Stimulated activated CD8-positive, alpha-beta memory T cell treated with anti-CD3 and anti-CD28 coated beads, Interleukin-12 subunit alpha, Interleukin-12 subunit beta, amount 100 ng/mL, for 1 hour (primary cell): Measurements from ENCODE around the gene ANAPC1.
"Not testable (repeated sequence)": the region's sequence is repeated elsewhere in the genome, so short reads cannot be mapped to it uniquely, and the experiment has no call there.

Experiments
- DNase-seq: peaks from one replicate; pipeline ENCODE4 v3.0.0-alpha.2; 2020; ENCODE audit warnings: low read depth

Gene ANAPC1, protein sequence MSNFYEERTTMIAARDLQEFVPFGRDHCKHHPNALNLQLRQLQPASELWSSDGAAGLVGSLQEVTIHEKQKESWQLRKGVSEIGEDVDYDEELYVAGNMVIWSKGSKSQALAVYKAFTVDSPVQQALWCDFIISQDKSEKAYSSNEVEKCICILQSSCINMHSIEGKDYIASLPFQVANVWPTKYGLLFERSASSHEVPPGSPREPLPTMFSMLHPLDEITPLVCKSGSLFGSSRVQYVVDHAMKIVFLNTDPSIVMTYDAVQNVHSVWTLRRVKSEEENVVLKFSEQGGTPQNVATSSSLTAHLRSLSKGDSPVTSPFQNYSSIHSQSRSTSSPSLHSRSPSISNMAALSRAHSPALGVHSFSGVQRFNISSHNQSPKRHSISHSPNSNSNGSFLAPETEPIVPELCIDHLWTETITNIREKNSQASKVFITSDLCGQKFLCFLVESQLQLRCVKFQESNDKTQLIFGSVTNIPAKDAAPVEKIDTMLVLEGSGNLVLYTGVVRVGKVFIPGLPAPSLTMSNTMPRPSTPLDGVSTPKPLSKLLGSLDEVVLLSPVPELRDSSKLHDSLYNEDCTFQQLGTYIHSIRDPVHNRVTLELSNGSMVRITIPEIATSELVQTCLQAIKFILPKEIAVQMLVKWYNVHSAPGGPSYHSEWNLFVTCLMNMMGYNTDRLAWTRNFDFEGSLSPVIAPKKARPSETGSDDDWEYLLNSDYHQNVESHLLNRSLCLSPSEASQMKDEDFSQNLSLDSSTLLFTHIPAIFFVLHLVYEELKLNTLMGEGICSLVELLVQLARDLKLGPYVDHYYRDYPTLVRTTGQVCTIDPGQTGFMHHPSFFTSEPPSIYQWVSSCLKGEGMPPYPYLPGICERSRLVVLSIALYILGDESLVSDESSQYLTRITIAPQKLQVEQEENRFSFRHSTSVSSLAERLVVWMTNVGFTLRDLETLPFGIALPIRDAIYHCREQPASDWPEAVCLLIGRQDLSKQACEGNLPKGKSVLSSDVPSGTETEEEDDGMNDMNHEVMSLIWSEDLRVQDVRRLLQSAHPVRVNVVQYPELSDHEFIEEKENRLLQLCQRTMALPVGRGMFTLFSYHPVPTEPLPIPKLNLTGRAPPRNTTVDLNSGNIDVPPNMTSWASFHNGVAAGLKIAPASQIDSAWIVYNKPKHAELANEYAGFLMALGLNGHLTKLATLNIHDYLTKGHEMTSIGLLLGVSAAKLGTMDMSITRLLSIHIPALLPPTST (N-terminal part only)

DNA sequence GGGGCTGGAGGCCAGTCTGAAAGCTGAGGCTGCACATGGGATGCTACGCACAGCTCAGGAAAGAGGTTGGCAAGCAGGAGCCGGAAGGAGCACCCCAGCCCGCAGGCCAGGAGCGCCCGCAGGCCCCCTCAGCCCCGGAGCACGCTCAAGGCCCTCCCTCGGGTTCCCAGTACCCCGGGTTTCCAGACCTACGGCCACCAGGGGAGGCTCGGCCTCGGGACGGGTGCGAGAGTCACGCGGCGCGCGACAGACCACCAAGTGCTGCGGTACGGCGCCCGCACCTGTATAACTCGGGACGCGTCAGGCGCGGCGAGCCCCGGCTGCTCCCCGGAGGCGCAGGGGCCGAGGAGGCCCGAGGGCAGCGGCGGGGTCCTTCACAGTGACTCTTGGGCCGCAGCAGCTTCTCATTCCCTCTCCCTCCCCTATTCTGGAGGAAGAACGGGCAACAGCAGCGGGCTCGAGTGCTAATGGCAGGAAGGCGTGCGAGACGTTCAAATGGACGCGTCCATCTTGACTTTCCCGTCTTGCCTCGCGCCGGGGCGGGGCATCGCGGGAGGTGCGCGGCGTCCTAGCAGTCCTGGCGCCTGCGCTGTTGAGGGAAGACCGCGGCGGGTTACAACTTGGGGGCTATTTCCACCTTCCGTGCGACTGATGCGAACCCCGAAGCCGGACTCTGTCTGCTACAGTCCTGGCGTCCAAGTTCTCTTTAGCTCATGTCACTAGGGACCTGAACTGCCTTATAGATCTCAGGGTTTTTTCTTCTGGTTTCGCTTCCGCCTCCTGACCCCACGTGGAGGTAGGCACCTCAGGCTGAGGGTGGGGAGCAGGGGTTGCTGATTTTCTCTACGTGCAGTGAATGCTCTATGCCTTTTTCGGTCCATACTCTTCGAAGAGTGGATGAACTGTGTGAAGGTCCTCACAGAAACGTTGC, at the start of gene ANAPC1:
Gene ANAPC1, minus strand, starts transcription at position 533 of the 931 bp plus-strand sequence. CDS start 3,368 bp downstream, outside the sequence.
- peak; percentile 74 for DNase-seq

DNA sequence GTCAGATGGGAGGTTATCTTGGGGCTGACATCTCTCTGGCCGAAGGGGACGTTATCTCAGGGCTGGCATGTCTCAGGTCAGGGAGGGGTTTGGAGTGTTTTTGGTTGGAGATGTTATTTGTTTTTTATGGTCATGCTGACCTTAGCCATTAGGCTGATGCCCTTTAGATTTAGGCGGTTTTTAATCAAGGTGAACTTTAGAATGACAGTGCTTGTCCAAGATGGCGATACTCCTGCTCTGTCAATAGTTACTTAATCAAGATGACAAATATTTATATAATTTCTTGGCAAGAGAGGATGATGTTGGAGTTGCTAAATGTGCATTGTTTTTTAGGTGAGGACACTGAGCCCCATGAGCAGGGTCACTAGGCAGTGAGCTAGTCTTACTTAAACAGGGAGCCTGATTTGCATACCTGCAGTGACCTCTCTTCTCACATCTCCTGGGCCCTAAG, 48.9 kb upstream of the ANAPC1 start:
- DNase-seq, result no peak

DNA sequence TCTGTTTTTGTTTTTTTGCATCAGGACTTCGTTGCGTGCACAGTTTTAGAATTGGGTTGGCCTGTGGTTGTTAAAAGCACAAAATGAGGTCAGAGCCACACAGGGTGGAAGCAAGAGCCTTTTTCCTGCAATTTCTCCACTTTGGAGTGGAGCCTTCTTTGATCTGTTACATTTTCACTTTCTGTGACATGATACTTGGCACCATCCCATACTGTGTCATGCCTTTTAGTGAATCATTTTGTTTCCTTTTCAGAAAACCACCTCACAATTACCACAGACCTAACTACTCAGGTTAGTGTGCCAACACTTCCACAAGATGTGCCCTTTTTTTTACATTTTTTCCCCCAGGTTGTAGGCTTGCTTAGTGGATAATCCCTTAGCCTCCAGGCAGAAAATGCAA, 46.9 kb upstream of the ANAPC1 start:
- no peak for DNase-seq

DNA sequence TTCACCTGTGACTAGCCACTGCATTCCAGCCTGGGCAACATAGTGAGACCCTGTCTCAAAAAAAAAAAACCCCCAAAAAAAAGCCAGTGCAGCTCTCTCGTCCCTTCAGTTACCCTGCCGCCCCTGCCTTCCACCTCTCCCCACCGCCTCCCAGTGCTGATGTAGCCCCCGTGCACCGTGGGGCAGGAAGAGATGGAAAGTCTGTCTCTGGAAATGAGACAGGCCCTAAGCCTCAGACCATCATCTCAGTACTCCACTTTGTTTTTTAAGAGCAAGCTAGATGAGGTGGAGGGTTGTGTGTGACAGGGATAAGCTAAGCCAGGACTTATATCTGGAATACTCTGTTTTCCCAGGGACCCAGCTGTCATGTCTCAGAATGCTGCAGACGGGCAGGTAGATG, 46.4 kb upstream of the ANAPC1 start:
- DNase-seq, result no peak

DNA sequence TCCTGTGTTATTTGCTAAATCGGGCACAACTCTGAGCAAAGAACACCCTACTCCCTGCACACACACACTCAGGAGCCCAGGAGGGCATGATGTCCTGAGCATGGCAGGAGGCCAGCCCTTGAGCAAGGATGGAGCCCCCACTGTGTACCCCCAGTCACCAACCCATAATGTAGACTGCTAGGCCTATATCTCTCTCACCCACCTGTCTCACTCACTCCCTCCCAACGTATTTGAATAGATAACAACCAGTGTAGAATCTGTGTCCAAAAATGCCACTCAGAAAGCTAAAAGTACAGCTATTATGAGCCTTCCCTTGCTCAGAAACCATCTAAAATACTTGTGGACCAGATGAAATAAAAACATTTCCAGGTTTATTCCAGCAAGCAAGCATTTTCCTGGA, 43.7 kb upstream of the ANAPC1 start:
- DNase-seq, result no peak

DNA sequence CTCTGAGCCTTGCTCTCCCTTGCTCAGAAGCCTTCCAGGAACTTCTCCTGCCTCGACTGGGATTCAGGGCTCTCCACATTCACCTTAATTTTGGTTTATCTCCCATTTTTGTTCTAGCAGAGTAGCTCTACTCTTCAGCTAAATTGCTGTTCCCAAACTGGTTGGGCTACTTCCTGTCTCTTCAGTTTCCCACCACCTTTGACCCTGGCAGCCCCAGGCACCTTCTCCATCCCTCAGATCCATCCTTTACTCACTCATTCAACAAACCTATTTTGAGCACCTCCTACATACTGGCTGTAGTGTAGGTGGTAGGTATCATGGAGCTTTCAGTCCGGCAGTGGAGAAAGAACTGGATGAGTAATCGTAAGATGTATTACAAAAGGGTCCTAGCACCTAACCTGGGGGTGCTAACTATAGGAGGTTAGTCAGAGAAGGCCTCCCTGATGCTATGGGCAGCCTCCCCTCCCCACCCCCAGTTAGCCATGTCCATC, 40.7 kb upstream of the ANAPC1 start:
- no peak for DNase-seq

DNA sequence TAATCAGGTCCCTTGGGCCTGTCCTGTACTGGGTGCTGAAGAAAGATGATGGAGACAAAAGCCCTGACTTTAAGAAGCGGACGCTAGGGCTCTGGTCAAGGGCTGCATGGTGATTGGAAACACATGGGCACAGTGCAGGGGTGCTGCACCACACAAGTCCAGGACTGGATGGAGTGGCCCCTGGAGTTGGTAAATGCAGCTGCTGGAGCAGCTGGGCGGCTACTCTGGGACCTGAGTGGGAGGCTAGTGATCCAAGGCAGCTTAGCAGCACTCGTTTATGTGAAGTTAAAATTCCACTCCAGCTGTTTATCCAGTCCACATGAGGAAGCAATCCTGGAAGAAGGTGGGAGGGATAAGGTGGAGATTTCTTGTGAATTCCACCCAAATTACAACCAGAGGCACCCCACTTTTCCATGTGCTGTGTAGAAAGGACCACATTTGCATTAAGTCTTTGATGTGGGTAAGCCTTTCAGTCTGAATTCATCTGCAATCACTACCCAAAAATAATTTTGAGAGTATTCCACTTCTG, 39.3 kb upstream of the ANAPC1 start:
- DNase-seq, result no peak

DNA sequence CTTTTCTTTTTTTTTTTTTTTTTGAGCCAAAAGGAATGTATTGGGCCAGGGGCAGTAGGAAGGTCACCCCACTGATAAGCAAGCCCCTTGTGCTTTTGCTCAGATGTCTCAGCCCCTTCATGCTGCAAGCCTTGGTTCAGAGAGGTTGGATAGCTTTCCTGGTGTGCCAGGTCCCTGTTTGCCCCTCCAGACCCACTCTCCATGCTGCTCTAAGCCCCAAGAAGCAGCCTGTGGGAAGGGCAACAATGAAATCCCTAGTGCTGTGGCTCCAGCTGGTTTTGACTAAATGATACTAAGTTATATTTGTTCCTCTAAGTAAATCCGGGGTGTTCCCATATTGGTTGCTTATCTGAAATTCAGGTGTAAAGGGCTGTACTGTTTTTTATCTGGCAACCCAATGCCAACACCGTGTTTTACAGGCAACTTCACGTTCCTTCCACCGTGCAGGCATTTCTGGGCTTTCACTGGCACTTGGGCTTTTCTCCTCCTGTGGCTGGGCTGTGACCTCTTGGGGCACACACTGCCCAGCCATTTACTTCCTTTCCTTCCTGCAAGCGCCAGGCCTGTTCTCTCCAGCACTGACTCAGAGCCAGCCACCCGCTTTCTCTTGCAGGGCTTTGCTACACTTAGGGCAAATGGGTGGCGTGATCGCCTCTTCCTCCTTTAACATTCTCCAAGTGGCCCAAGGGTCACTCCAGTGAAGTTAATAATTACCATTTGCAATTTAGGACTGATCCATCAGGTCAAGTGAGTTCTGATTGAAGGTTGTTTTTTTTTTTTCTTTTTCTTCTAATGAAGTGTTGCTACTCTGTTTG, 36.0 kb upstream of the ANAPC1 start:
- no peak for DNase-seq

DNA sequence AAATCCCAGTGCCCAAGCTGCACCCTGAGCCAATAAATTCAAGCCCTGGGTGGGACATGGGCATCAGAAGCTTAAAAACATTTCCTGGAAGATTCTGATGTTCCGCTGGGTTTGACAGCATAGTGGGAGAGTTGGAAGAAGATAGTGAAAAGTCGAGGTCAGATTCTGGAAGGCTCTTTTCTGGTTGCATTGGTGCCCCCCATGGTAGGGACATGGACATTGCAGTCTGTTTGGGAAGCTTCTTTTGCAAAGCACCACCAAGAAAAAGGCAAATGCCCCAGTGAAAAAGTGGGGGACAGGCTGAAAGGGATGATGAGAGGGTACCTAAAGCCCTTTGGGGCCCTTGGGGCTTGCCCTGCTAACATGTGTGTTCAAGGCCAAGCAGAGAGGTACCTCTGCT, 35.4 kb upstream of the ANAPC1 start:
- DNase-seq, result no peak

DNA sequence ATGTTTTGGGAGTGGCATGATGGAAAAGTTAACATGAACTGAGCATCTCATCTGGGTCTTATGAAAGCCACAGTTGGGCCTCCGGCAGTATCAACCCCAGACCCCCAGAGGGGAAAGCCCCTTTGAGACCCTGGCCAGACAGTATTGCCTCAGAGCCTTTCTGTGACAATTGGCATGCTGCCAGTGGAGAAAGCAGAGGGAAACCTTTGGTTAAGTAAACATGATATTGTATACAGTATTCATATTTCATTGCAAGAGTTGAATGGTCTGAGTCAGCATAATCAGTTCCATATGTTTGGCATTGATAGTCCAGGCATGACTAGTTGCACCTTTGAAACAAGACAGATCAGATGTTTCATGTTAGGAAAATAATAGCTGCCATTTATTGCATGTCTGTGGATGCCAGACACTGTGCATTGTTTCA, 34.4 kb upstream of the ANAPC1 start:
- DNase-seq, result no peak

DNA sequence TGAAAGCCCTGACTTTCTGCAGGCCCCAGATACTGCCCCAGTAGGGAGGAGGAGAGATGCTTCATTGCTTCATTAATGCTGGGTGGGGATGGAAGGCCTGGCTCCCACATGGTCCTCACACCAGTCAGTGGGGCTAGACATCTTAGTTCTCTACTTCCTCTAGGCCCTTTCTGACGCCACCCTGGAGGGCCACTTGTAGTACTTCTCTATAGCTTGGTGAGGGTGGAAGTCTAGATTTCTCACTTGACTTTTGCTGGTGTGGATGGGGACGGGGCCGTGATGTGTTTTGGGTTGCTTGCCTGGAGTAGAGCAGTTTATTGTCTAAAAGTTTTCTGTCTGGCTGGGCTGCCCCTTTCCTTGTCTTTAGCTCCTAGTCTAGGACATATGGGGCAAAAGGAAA, 33.1 kb upstream of the ANAPC1 start:
- DNase-seq, result no peak

DNA sequence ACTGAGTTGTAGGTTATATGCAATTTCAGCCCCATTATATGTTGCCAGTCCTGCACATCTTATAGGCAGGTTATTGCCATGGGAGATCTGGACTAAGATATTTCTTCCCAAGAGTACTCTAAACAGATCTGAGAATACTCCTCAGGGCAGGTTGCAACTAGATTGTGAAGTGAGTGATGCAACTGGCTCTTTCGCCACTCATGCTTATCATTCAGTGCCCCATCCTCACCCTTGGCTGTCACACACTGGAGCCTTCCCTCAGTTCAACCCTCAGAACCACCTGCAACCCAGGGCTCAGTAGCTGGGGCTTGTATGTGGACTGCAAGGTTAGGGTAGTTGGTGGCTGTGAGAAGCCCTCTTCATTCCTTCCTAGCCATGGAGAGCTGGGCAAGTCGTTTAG, 28.6 kb upstream of the ANAPC1 start:
- DNase-seq, result no peak

DNA sequence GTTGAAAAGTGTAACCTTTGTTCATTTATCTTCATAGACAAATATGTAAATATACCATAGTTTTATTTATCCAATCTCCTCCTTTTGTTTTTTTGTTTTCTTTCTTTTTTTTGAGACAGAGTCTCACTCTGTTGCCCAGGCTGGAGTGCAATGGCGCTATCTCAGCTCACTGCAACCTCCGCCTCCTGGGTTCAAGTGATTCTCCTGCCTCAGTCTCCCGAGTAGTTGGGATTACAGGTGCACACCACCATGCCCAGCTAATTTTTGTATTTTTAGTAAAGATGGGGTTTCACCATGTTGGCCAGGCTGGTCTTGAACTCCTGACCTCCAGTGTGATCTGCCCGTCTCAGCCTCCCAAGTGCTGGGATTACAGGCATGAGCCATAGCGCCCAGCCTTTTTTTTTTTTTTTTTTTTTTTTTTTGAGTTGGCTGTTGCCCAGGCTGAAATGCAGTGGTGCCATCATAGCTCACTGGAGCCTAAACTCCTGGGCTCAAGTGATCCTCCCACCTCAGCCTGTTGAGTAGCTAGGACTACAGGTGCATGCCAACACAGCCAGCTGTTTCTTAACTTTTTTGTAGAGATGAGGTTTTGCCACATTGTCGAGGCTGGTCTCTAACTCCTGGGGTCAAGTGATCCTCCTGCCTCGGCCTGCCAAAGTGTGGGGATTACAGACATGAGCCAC, 27.4 kb upstream of the ANAPC1 start:
- not testable (repeated sequence) for DNase-seq

DNA sequence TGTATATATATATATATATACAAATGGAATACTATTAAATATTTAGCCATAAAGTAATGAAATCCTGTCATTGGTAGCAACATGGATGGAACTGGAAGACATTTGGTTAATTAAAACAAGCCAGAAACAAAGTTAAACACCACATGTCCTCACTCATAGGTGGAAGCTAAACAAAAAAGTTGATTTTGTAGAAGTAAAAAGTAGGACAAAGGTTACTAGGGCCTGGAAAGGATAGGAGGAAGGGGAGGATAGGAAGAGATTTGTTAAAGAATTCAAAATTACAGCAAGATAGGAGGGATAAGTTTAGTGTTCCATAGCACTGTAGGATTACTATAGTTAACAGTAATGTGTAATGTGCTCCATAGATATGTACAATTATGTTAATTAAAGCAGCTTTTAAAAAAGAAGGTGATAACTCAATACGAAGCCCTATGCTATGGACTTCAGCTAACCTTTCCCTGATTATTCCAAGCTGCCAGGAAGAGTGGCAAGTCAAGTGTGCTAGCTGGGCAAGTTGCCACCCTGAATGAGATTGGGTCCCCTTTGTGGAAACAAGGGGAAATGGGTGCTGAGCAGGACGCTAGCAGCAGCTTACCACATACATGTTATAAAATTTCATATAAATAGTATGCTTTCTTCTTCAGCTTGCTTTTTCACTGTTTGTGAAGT, 26.8 kb upstream of the ANAPC1 start:
- no peak for DNase-seq

DNA sequence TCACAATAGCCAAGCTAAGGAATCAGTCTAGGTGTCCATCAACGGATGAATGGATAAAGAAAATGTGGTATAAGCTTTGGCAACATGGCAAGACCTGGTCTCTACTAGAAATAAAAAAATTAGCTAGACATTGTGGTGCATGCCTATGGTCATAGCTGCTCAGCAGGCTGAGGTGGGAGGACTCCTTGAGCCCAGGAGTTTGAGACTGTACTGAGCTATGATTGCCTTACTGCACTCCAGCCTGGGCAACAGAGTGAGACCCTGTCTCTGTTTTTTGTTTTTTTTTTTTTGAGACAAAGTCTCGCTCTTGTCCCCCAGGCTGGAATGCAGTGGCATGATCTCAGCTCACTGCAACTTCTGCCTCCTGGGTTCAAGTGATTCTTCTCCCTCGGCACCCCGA, 26.0 kb upstream of the ANAPC1 start:
- DNase-seq, result not testable (repeated sequence)

DNA sequence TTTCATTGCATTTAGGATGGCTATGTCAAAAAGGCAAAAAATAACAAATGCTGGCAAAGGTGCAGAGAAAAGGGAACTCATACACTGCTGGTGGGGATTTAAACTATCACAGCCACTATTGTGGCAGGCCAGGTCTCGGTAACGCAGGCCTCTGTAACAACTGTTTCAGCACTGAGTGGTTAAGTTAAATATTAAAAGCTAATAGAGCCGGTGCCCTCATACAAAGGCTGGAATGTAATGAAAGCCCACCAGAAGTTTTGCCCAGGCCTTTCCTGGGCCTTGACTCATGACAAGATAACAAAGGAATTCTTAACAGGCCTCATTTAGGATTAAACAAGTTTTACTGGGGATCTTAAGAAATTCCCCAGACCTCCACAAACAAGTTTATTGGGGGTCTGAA, 25.1 kb upstream of the ANAPC1 start:
- DNase-seq, result no peak

DNA sequence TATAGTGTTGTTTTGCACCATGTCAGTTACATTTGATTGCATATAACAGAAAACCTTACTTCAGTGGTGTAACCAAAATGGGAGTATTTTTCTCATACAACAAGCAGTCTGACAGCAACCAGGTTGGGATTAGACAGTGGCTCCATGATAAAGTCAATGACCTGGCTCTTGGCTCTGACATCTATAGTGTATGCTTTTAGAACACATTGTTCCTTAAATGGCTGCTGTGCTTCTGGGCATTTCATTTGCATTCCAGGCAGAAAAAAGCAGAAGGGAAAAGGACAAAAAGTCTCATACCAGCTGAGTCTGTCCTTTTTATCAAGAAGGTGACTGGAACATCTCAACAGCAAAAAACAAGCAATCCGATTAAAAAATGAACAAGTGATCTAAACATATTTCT, 24.6 kb upstream of the ANAPC1 start:
- no peak for DNase-seq

DNA sequence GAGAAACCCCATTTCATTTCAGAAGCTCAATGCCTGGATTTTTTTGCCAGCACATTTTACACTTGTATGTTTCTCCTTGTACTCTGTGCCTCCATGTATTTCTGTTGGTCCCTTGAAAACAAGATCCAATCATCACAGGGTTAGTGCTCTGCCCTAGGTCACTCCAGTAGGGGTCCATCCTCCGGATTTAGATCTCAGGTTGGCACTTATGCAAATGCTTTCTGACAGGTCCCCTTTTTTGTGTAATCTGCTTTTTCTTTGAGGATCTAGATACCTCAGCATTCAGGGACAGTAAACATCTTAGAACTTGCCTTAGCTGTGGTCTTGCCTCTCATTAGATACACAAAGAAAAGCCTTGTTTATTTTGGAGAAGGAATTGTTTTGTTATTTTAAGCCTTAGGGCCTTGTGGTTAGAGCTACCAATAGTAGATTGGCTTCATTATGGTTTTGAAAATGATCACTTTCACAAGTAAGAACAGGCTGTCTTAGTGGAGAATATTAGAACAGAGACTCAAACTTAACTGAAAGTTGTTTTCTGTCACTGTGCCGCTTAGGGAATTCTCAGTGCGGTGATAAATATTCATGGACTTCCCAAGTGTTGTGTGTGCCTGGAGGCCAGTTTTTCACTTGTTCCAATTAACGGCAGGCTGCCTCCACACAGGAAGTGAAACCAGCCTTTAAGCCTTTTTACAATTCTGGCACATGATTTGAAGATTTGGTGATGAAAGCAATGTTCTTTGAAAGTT, 22.2 kb upstream of the ANAPC1 start:
- no peak for DNase-seq
